RKO (cell line): ENCODE results near the gene HACD4.
"Not testable (repeated sequence)": the region's sequence is repeated elsewhere in the genome, so short reads cannot be mapped to it uniquely, and the experiment has no call there.

ENCODE experiments used
- DNase-seq: peaks from one replicate; pipeline ENCODE4 v3.0.0-alpha.2; 2016; ENCODE audit warnings: low spot score

The HACD4 gene

GRCh38 chr9:21016701-21017491, 14.5 kb downstream of the HACD4 start:
- peak; percentile 85 for DNase-seq

- DNase-seq = no peak
Observed at GRCh38 chr9:21015995-21016394, 15.4 kb downstream of the HACD4 start.

- no peak for DNase-seq
Observed at GRCh38 chr9:21015129-21015815, 16.2 kb downstream of the HACD4 start.

- no peak for DNase-seq
Observed at GRCh38 chr9:21002040-21002439, 29.4 kb downstream of the HACD4 start.

GRCh38 chr9:21001581-21001980, 29.9 kb downstream of the HACD4 start:
- no peak for DNase-seq

GRCh38 chr9:20997503-20998076, 33.9 kb downstream of the HACD4 start:
- DNase-seq = no peak

GRCh38 chr9:20996809-20997208, 34.6 kb downstream of the HACD4 start:
- no peak for DNase-seq

- no peak for DNase-seq
Observed at GRCh38 chr9:20995616-20996015, 35.8 kb downstream of the HACD4 start.

- DNase-seq = no peak
Observed at GRCh38 chr9:20994486-20994885, 37.0 kb downstream of the HACD4 start.

- no peak for DNase-seq
Observed at GRCh38 chr9:20990867-20991266, 40.6 kb downstream of the HACD4 start.

- no peak for DNase-seq
Observed at GRCh38 chr9:20989923-20990341, 41.5 kb downstream of the HACD4 start.

GRCh38 chr9:20988671-20989315, 42.6 kb downstream of the HACD4 start:
- no peak for DNase-seq

GRCh38 chr9:20988061-20988460, 43.4 kb downstream of the HACD4 start:
- no peak for DNase-seq

GRCh38 chr9:20987521-20987920, 43.9 kb downstream of the HACD4 start:
- DNase-seq = no peak

- DNase-seq = no peak
Observed at GRCh38 chr9:20985851-20986600, 45.4 kb downstream of the HACD4 start.

- DNase-seq = no peak
Observed at GRCh38 chr9:20984506-20984905, 46.9 kb downstream of the HACD4 start.

GRCh38 chr9:20981486-20981885, 50.0 kb downstream of the HACD4 start:
- DNase-seq = no peak

- DNase-seq = no peak
Observed at GRCh38 chr9:20980832-20981455, 50.5 kb downstream of the HACD4 start.

GRCh38 chr9:20978249-20978648, 53.2 kb downstream of the HACD4 start:
- DNase-seq = no peak

GRCh38 chr9:20974191-20974938, 57.1 kb downstream of the HACD4 start:
- DNase-seq = not testable (repeated sequence)
